ACHN (cell line): ENCODE measurements around the gene ZNF668.
"Not testable (repeated sequence)": the region's sequence is repeated elsewhere in the genome, so short reads cannot be mapped to it uniquely, and the experiment has no call there.

Experiments used
- DNase-seq: peaks from one replicate; pipeline ENCODE4 v3.0.0-alpha.2; 2015
- in situ Hi-C: cut with HindIII; loops from 2 replicates; pipeline ENCODE4 v1.10.0; 2017; ENCODE audit warnings: low sequenced_read_pairs, low pct_ligation_motif_present, low pct_unique_long_range_greater_than_20kb

Gene ZNF668

DNA sequence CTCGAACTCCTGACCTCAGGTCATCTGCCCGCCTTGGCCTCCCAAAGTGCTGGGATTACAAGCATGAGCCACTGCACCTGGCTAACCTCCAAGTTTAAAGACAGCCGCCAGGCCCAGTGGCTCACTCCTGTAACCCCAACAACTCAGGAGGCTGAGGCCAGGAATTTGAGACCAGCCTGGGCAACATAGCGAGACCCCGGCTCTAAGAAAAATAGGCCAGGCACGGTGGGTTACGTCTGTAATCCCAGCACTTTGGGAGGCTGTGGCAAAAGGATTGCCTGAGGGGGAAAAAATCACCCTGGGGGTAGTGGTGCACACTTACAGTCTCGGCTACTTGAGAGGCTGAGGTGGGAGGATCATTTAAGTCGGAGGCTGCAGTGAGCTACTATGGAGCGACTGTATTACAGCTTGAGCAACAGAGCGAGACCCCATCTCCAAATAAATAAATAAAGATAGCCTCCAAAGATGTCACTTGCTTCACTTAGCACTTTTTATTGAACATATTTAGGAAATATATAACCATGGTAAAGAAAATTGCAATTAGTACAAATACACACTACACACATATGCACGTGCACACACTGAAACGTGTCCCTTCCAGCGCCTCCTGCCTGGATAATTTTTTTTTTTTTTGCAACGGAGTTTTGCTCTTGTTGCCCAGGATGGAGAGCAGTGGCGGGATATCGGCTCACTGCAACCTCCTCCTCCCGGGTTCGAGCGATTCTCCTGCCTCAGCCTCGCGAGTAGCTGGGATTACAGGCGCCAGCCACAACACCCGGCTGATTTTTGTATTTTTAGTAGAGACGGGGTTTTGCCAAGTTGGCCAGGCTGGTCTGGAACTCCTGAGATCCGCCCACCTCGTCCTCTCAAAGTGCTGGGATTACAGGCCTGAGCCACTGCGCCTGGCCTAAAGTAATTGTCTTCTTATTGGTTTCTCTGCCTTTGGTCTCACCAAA lies 32.7 kb upstream of the ZNF668 start:
- no peak for DNase-seq
- in situ Hi-C loops: no loop called here

- in situ Hi-C loops: no loop called here
- peak; percentile 71 for DNase-seq
Measured at GRCh38 chr16:31105677-31106213, 31.7 kb upstream of the ZNF668 start.

GRCh38 chr16:31100876-31101641 lies 27.0 kb upstream of the ZNF668 start:
- in situ Hi-C loops, DNase-seq: not testable (repeated sequence)

DNA sequence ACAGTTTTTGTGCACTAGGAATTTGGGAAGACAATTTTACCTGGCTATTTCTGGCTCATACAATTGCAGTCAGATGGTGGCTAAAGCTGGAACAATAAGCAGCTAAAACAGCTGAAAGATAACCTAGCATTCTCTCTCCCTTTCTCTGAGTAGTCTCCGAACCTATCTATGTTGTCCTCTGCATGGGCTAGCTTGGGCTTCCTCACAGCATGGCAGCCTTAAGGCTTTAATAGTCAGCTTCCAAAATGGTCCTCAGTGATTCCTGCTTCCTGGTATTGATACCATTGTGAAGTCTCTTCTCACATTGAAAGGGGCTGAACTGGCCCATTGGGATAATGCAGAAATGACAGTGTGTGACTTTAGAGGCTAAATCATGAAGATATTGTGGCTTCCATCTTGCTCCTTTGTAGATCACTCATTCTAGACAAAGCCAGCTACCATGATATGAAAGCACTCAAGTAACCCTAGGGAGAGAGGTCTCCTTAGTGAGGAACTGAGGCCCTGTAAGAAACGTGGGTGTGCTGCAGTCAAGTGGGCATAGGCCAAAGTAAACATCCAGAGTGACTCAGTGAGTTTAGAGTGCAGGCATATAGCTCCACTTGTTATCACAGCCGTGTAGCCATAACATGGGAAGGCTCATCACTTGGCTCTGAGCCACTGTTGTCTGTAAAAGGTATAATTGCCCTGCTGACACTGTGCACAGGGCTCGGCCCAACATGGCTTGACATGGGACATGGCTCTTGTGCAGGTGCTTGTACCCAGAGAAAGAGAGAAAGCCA lies 26.0 kb upstream of the ZNF668 start:
- in situ Hi-C loops: no loop called here
- DNase-seq: no peak

DNA sequence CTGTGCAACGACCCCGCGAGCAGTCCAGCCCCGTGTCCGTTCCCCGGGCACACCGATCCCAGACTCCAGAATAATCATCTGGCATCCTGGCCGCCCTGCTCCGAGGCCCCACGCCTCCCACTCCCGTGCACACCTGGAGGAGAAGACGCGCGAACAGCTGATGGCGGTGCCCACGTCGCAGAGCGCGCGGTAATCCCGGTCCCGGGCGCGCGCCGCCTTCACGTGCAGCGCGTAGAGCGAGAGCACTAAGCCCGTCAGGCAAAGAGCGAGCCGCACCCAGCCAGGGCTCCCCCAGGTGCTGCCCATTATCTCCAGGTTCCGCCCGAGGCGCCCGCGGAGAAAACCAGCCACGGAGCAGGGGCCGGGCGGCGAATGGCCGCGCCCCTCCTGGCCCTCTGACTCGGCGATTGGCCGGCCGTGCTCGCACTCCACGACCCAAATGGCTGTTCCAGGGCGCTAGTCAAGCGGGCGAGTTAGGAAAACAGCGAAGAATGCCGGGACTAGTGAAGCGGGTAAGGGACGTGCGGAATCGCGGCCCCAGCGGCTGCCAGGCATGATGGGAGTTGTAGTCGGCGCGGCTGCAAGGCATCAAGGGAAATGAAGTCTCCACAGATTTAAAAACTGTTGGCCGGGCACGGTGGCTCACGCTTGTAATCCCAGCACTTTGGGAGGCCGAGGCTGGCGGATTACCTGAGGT lies 20.5 kb upstream of the ZNF668 start, which contains the start of gene VKORC1:
VKORC1 (minus strand) TSS at position 374 of the 697 bp plus-strand sequence; CDS start at position 306, 68 bp downstream.
- in situ Hi-C loops: no loop called here
- peak; percentile 100 for DNase-seq

- DNase-seq: no peak
- in situ Hi-C loops: no loop called here
Measured at GRCh38 chr16:31094088-31094423, 20.0 kb upstream of the ZNF668 start.

GRCh38 chr16:31093132-31093703 lies 19.2 kb upstream of the ZNF668 start:
- in situ Hi-C loops: no loop called here
- DNase-seq: peak; percentile 46

DNA sequence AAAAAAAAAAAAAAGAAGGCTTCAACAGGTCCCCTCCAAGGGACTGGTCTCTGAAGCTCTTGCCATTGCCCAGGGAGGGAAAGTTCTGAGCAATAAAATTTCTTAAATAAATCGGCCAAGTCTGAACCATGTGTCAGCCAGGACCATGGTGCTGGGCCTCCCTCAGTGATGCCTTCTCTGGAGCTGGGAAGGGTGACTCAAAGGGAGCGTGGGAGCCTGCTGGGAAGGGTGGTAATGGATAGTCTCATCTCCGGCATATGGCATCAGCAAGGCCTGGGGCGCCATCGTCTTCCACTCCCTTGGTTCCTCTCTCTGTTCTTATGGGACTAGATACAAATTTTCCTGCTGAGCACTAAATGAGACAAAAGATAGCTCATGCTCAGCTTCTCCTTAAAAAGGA lies 18.3 kb upstream of the ZNF668 start:
- no peak for DNase-seq
- in situ Hi-C loops: no loop called here

GRCh38 chr16:31090540-31090939 lies 16.5 kb upstream of the ZNF668 start:
- peak; percentile 47 for DNase-seq
- in situ Hi-C loops: no loop called here

DNA sequence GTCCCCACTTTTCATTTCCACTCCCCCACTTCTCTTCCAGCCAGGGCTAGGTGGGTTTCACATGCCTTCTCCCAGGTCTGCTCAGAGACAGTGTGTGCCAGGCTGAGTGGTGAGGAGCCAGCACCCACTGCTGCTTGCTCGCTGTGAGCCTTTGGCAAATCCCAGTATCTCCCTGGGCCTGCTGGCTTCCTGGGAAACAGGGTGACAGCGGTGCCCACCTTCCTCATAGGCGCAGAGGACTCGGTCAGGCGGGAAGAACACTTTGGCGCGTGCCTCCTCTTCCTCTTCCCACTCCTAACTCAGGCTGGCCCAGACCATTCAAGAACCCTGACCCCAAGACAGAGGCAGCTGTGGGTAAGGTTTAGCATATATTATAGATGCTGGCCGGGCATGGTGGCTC lies 15.2 kb upstream of the ZNF668 start:
- in situ Hi-C loops: no loop called here
- DNase-seq: no peak

GRCh38 chr16:31088459-31089183 lies 14.6 kb upstream of the ZNF668 start, which contains the start of gene PRSS53:
Gene PRSS53 (minus strand): TSS chr16:31088943. CDS start chr16:31088809, 134 bp downstream.
- in situ Hi-C loops: no loop called here
- no peak for DNase-seq

- DNase-seq: no peak
- in situ Hi-C loops: no loop called here
Measured at GRCh38 chr16:31087971-31088370, 13.9 kb upstream of the ZNF668 start.

DNA sequence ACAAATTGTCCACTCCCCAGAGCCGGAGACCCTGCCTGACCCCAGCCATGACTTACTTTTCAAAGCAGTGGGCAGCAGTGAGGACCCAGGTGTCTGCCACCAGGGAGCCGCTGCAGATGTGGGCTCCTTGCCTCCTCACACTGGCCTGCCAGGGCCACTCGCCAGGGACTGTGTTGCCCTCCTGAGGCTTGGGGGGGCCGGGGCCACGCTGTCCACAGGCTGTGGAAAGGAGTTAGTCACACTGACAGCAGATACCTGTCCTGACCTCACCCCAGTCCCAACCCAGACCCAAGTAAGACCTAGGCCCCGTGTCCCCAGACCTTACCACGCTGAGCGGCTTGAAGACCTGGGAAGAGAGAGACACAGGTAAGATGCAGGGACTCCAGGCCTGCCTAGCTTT lies 13.4 kb upstream of the ZNF668 start:
- in situ Hi-C loops: no loop called here
- no peak for DNase-seq

- in situ Hi-C loops: no loop called here
- no peak for DNase-seq
Measured at GRCh38 chr16:31086629-31086906, 12.5 kb upstream of the ZNF668 start.

DNA sequence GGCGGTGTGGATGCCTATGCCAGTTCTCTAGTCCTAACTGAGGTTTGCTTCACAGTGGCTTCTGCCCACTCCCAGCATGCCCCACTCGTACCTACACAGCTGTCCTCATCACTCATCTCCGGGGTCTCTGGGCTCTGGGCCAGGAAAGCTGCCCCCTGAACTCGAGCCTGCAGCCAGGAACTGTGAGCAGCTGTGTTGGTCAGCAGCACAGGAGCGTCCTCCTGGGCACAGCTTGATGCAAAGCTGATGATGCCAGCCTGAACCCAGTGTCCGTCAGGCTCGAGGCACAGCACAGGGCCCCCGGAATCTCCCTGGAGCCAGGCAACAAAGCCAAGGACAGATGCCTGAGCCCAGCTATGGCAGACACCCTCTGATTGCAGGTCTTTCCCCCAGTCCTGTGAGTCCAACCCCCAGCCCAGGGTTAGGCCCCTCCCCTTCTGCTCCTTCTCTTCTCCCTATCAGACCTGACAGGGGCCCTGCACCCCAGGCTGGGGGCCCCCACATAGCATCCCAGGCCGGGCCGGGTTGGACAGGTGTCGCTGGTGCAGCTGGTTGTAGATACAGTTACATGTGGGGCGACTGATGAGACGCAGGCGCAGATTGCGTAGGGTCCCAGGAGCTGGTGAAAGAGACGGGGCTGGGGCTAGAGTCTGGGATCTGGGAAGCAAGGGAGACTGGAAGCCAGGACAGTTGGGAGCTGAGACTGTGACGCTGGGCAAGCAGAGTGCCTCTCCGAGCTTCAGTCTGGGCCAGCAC lies 12.0 kb upstream of the ZNF668 start:
- in situ Hi-C loops: no loop called here
- DNase-seq: no peak

GRCh38 chr16:31085411-31085810 lies 11.4 kb upstream of the ZNF668 start:
- in situ Hi-C loops: no loop called here
- DNase-seq: no peak
